MM.1S (cell line): ENCODE data around the gene TTC28.
"Not testable (repeated sequence)": the region's sequence is repeated elsewhere in the genome, so short reads cannot be mapped to it uniquely, and the experiment has no call there.

Source experiments
- EZH2 ChIP-seq: fragments of 300-600 bp; sonication (generic); optimal IDR thresholded peaks from 2 replicates; pipeline ENCODE3; 2017; ENCODE audit warnings: low read depth, mild to moderate bottlenecking, antibody characterized with exemption, low read length, mixed read lengths
- EZH2phosphoT487 ChIP-seq: fragments of 300-600 bp; sonication (generic); IDR thresholded peaks from 2 replicates; pipeline ENCODE4 v1.6.1; 2018; ENCODE audit warnings: antibody characterized with exemption, low read length
- TF ChIP-seq, protein P1 (sequence below): fragments of 300-600 bp; sonication (generic); IDR thresholded peaks from 2 replicates; pipeline ENCODE4 v1.5.1; 2016; ENCODE audit warnings: antibody characterized with exemption, low read length, mixed read lengths

DNA sequence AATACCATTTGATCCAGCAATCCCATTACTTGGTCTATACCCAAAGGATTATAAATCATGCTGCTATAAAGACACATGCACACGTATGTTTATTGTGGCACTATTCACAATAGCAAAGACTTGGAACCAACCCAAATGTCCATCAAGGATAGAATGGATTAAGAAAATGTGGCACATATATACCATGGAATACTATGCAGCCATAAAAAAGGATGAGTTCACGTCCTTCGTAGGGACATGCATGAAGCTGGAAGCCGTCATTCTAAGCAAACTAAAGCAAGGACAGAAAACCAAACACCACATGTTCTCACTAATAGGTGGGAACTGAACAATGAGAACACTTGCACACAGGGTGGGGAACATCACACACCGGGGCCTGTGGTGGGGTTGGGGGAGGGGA lies 464.9 kb downstream of the TTC28 start:
- TF ChIP-seq, protein P1, sequence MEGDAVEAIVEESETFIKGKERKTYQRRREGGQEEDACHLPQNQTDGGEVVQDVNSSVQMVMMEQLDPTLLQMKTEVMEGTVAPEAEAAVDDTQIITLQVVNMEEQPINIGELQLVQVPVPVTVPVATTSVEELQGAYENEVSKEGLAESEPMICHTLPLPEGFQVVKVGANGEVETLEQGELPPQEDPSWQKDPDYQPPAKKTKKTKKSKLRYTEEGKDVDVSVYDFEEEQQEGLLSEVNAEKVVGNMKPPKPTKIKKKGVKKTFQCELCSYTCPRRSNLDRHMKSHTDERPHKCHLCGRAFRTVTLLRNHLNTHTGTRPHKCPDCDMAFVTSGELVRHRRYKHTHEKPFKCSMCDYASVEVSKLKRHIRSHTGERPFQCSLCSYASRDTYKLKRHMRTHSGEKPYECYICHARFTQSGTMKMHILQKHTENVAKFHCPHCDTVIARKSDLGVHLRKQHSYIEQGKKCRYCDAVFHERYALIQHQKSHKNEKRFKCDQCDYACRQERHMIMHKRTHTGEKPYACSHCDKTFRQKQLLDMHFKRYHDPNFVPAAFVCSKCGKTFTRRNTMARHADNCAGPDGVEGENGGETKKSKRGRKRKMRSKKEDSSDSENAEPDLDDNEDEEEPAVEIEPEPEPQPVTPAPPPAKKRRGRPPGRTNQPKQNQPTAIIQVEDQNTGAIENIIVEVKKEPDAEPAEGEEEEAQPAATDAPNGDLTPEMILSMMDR, result not testable (repeated sequence)
- TF ChIP-seq EZH2, EZH2phosphoT487: not testable (repeated sequence)
